GM12873 (cell line): ENCODE data around the gene METTL24.

Source experiments
- TF ChIP-seq, protein P1 (sequence below): IDR thresholded peaks from 2 replicates; pipeline ENCODE4 v1.5.1; 2012; ENCODE audit warnings: low read depth, mild to moderate bottlenecking, moderate library complexity, low read length, control low read depth; ENCODE audit not compliant: insufficient read depth; ENCODE audit errors: missing control alignments

METTL24 gene

DNA sequence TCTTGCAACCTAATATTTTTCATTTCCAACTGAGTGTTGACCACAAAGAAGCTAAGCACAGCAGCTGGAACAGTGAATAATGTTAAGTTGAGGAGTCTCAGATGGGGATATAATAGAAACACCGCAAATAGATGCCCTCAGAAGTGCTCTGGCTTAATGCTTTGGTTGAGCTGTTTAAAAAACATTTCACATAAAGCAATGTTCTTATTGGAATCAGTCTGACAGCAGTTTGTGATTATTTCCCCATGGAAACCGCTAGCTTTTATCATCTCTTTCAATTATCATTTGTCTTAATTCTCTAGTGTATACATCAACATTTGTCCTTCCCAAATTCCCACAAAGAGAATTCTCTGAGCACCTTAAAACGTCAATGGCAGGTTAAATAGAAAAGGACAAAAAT is 30.8 kb downstream of the METTL24 start:
- TF ChIP-seq, protein P1, sequence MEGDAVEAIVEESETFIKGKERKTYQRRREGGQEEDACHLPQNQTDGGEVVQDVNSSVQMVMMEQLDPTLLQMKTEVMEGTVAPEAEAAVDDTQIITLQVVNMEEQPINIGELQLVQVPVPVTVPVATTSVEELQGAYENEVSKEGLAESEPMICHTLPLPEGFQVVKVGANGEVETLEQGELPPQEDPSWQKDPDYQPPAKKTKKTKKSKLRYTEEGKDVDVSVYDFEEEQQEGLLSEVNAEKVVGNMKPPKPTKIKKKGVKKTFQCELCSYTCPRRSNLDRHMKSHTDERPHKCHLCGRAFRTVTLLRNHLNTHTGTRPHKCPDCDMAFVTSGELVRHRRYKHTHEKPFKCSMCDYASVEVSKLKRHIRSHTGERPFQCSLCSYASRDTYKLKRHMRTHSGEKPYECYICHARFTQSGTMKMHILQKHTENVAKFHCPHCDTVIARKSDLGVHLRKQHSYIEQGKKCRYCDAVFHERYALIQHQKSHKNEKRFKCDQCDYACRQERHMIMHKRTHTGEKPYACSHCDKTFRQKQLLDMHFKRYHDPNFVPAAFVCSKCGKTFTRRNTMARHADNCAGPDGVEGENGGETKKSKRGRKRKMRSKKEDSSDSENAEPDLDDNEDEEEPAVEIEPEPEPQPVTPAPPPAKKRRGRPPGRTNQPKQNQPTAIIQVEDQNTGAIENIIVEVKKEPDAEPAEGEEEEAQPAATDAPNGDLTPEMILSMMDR, result no peak

DNA sequence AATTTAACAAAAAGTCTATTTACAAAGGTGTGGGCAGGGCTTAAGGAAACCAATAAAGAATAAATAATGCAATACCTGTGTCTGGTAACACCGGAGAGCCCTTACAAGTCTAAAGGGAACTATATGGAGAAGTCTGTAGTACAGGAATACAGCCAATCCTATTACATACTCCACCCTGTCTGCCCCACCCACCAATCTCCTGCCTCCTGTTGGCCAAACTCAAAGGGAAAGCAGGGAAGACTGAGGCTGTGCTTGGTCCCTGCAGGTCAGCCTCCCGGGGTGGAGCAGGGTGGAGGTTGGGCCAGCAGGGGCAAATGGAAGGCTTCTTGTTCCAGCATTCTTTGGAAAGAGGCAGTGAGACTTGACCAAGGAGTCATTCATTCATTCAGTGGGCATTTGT is 31.5 kb downstream of the METTL24 start:
- TF ChIP-seq, protein P1, result no peak

DNA sequence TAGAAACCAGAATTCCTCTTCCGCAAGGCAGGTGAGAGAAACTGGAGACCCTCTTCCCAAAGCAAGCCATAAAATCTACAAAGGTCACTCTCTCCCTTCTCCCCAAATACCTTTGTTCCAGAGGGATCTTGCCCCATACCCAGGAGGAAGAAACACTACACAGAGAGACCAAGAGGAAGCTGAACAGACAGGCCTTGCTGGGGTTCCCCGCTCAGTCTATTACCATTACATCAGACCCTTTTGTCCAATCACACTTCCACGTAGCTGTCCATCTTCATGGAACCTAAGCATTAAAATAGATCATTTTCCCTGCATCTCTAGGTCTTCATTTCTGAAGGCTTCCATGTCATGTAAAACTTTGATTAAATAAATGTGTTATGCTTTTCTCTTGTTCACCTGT is 32.1 kb downstream of the METTL24 start:
- TF ChIP-seq, protein P1, result no peak

DNA sequence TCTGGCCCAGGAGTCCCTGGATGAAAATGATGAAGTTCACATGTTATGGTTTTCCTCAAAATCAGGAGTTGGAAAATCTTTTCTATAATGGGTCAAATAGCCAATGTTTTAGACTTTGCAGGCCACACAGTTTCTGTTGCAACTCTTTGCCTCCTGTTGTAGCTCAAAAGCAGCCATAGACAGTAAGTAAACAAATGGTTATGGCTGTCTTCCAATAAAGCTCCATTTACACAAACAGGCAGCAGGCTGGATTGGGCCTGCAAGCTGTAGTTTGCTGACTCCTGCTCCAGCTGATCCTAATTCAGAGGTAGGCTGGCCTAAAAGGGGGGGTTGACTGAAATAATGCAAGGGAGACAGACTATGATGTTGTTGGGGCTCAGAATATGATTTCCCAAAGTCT is 33.0 kb downstream of the METTL24 start:
- TF ChIP-seq, protein P1, result no peak

DNA sequence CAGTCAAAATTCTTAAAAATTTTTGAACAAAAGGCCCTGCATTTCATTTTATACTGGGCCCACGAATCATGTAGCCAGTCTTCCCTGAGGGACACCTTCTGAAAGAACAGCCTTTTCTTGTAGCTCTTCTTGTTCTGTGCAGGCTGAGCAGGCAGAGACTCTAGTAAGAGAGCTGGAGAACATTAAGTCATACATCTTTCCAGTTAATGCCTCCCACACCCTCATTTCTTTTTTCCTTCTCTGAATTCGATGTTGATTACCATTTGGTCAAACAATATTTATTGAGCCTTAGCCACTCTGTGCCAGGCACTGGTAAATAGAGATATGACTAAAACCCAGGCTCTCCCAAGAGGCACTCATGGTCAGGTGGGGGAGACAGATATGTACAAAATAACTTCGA is 33.6 kb downstream of the METTL24 start:
- TF ChIP-seq, protein P1, result no peak

DNA sequence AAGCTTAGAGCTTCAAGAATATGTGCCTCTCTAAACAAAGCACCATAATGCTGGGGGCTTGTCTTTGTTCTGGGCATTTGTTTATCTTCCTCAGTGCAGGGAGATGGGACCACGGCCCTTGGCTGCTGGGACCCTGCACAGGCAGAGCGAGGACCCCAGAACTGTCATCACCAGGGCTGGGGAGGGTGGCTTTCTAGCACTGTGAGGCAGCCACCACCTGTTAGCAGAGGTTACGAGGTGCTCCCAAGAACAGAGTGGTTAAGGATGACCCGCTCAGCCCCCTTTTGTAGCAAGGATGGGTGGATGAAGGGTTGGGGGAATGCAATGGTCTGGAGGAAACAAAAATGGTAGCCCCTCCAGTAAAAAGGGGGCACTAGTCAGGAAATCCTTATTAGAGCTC is 34.9 kb downstream of the METTL24 start:
- TF ChIP-seq, protein P1, result no peak

DNA sequence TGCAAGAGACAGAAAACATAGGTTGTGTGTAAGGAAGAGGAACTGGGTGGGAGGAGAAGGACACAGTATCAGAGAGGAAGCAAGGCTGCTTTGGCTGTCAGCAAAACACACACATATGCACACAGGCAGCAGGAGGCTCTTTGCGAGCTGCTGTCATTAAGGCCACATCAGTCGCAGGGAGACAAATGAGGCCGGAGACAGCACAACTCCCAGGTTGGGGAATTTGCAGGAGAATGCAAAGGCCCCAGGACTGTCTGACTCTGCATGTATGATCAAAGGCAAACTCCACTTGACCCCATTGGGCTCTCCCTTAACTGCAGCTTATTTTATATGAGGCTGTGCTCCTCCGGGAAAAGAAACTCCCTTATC is 35.3 kb downstream of the METTL24 start:
- TF ChIP-seq, protein P1, result no peak
